ENCODE data around the gene EIF4A2.

DNA sequence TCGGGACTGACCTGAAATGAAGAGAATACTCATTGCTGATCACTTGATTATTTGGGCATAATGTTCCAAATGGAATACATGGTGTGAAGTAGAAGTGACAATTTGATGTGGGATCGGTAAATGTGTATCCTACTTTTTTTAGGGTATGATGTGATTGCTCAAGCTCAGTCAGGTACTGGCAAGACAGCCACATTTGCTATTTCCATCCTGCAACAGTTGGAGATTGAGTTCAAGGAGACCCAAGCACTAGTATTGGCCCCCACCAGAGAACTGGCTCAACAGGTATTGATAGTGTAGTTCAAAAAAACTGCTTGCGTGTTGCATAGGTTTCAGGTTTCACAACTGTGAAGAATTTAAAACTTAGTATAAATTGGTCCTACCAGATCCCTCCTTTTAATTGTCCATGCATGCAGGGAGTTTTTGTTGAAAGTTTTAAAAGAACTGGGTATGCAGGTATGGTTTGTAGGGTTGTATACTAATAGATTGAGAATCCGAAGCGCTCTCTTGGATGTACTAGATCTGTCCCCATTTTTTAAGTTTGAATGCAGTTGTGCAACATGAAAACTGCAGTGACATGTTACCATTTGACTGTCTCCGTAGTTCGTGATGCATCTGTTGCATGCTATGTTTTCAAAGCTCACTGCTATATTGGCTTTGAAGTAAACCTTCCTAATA, 1.6 kb downstream of the EIF4A2 start:
- TF ChIP-seq, protein P1, sequence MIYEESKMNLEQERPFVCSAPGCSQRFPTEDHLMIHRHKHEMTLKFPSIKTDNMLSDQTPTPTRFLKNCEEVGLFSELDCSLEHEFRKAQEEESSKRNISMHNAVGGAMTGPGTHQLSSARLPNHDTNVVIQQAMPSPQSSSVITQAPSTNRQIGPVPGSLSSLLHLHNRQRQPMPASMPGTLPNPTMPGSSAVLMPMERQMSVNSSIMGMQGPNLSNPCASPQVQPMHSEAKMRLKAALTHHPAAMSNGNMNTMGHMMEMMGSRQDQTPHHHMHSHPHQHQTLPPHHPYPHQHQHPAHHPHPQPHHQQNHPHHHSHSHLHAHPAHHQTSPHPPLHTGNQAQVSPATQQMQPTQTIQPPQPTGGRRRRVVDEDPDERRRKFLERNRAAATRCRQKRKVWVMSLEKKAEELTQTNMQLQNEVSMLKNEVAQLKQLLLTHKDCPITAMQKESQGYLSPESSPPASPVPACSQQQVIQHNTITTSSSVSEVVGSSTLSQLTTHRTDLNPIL (CRISPR knock-in tag; IDR thresholded peaks at IDR 0.05; ENCODE audit: low read depth) = no peak
- TF ChIP-seq ZFP30 (CRISPR knock-in tag; IDR thresholded peaks at IDR 0.05) = no peak
- TF ChIP-seq RARB (CRISPR knock-in tag; IDR thresholded peaks at IDR 0.05) = no peak
- TF ChIP-seq PPARA (CRISPR knock-in tag; IDR thresholded peaks at IDR 0.05; ENCODE audit: borderline replicate concordance) = no peak
- no peak for TF ChIP-seq ZNF565 (CRISPR knock-in tag; conservative IDR thresholded peaks at IDR 0.05; ENCODE audit: low read depth)
- no peak for TF ChIP-seq CSDC2 (CRISPR knock-in tag; IDR thresholded peaks at IDR 0.05)
- TF ChIP-seq TCF4 (CRISPR knock-in tag; IDR thresholded peaks at IDR 0.05; ENCODE audit: borderline replicate concordance) = no peak
- no peak for TF ChIP-seq ZNF70 (CRISPR knock-in tag; IDR thresholded peaks at IDR 0.05)

All from SK-N-SH treated with all-trans-retinoic acid at 6 μM for 48 hours (cell line).